A549 (cell line): ENCODE results near the gene PTK7. TPM values are rescaled to one million over a fixed set of nuclear protein-coding genes. Genes with fewer than 3 reads are reported as not detected.

Source experiments
- ATAC-seq, 2 experiments: fragments of 200-7000 bp in 1 of 2; fragments of >200 bp in 1 of 2; cut with Nextera tagmentation in 1 of 2; cut with Tn5 transposase in 1 of 2; 3 replicates each; pipeline versions ENCODE4 v1.8.0 to v1.9.1; 2018 to 2020; ENCODE audit warnings: mild to moderate bottlenecking in 1 of 2, moderate library complexity in 1 of 2
- CTCF ChIA-PET: fragments of 300-600 bp; sonication (Branson Sonifier 250); formaldehyde crosslinking; extraction: SDS; loops from one replicate; lab custom pipeline; 2021; ENCODE audit warnings: antibody characterized with exemption, inconsistent platforms; lab: Yijun Ruan, JAX
- POLR2A ChIA-PET: fragments of 350-600 bp; formaldehyde crosslinking; extraction: SDS; loops from one replicate; lab custom pipeline; 2021; ENCODE audit warnings: antibody characterized with exemption, inconsistent platforms; lab: Yijun Ruan, JAX
- DNase-seq, 2 experiments: peaks; one replicate each; pipeline versions ENCODE4 v3.0.0 to v3.0.0-alpha.2; 2011 to 2016; ENCODE audit warnings: low read depth in 1 of 2, low spot score in 1 of 2
- FAIRE-seq: peaks from 2 replicates; lab custom pipeline; 2011; peaks lifted over from hg19 to GRCh38; lab: Jason Lieb, UNC
- H3K27ac ChIP-seq, 2 experiments: fragments of >200 bp; sonication (Bioruptor Twin); formaldehyde crosslinking; 3 replicates each; pipeline ENCODE4 v1.5.1; 2016 to 2017
- H3K4me1 ChIP-seq: fragments of >200 bp; sonication (Bioruptor Twin); formaldehyde crosslinking; 3 replicates; pipeline ENCODE4 v1.6.1; 2016
- H3K4me2 ChIP-seq: fragments of >200 bp; sonication (Bioruptor Twin); formaldehyde crosslinking; 3 replicates; pipeline ENCODE4 v1.6.1; 2016
- H3K4me3 ChIP-seq: fragments of >200 bp; sonication (Bioruptor Twin); formaldehyde crosslinking; 3 replicates; pipeline ENCODE4 v1.5.1; 2016
- H3K9me3 ChIP-seq: fragments of >200 bp; sonication (Bioruptor Twin); formaldehyde crosslinking; 3 replicates; pipeline ENCODE4 v1.6.1; 2016
- CBX2 ChIP-seq: fragments of 200-600 bp; sonication (generic); IDR thresholded peaks from 2 replicates; pipeline ENCODE4 v1.6.1; 2016; ENCODE audit warnings: low read depth, mild to moderate bottlenecking, borderline replicate concordance
- CHD4 ChIP-seq: fragments of 200-600 bp; sonication (generic); IDR thresholded peaks from 2 replicates; pipeline ENCODE4 v1.6.1; 2016; ENCODE audit warnings: antibody characterized with exemption, mild to moderate bottlenecking, borderline replicate concordance
- E2F6 ChIP-seq: IDR thresholded peaks from 2 replicates; pipeline ENCODE4 v1.6.1; 2012; ENCODE audit warnings: low read depth, borderline replicate concordance
- EP300 ChIP-seq, 2 experiments: fragments of >200 bp; sonication (Bioruptor Twin); formaldehyde crosslinking; IDR thresholded peaks; 2 replicates in 1 of 2; 3 replicates in 1 of 2; pipeline ENCODE4 v1.6.1; 2016 to 2017
- FOSL2 ChIP-seq, 2 experiments: fragments of 450-650 bp in 1 of 2; fragments of >200 bp in 1 of 2; sonication (Bioruptor Twin) in 1 of 2; formaldehyde crosslinking; IDR thresholded peaks; 2 replicates each; pipeline versions ENCODE4 v1.5.0 to v1.6.1; 2016 to 2020; ENCODE audit warnings: mild to moderate bottlenecking in 1 of 2, moderate library complexity in 1 of 2
- FOXS1 ChIP-seq: fragments of 250-450 bp; sonication (Bioruptor Pico); IDR thresholded peaks from 2 replicates; pipeline ENCODE4 v1.5.0; 2020; ENCODE audit warnings: mild to moderate bottlenecking, moderate library complexity
- HMGXB4 ChIP-seq: fragments of 250-450 bp; sonication (Bioruptor Pico); IDR thresholded peaks from 2 replicates; pipeline ENCODE4 v1.5.0; 2021; ENCODE audit warnings: mild to moderate bottlenecking, moderate library complexity, borderline replicate concordance
- JUNB ChIP-seq: fragments of >200 bp; sonication (Bioruptor Twin); formaldehyde crosslinking; IDR thresholded peaks from 2 replicates; pipeline ENCODE4 v1.6.1; 2016
- KDM5A ChIP-seq: fragments of 200-600 bp; sonication (generic); IDR thresholded peaks from 2 replicates; pipeline ENCODE4 v1.6.1; 2016; ENCODE audit warnings: antibody characterized with exemption, mild to moderate bottlenecking
- MAFK ChIP-seq: fragments of 450-650 bp; IDR thresholded peaks from 2 replicates; pipeline ENCODE4 v1.6.1; 2014; ENCODE audit not compliant: partially characterized antibody
- NFE2L2 ChIP-seq: fragments of 150-350 bp; conservative IDR thresholded peaks from 2 replicates; pipeline ENCODE4 v1.6.1; 2014; ENCODE audit warnings: low read length
- PHF8 ChIP-seq: fragments of 200-600 bp; sonication (generic); IDR thresholded peaks from 2 replicates; pipeline ENCODE4 v1.6.1; 2016; ENCODE audit warnings: low read depth, mild to moderate bottlenecking, antibody characterized with exemption, moderate library complexity, borderline replicate concordance
- TFCP2L1 ChIP-seq: fragments of 250-450 bp; sonication (Bioruptor Pico); IDR thresholded peaks from 2 replicates; pipeline ENCODE4 v1.5.0; 2021; ENCODE audit warnings: mild to moderate bottlenecking
- USF2 ChIP-seq: fragments of 450-650 bp; IDR thresholded peaks from 2 replicates; pipeline ENCODE4 v1.6.1; 2014; ENCODE audit warnings: antibody characterized with exemption
- ZNF302 ChIP-seq: fragments of 250-450 bp; sonication (Bioruptor Pico); IDR thresholded peaks from 2 replicates; pipeline ENCODE4 v1.9.0; 2021; ENCODE audit warnings: inconsistent platforms, mild to moderate bottlenecking, moderate library complexity
- ZSCAN20 ChIP-seq: fragments of 250-450 bp; sonication (Bioruptor Pico); IDR thresholded peaks from 2 replicates; pipeline ENCODE4 v1.8.0; 2022; ENCODE audit warnings: mild to moderate bottlenecking, moderate library complexity
- WGBS: methylation state at CpG from one replicate; pipeline ENCODE4 v1.1.6; 2017; ENCODE audit errors: missing lambda C conversion rate; 5-methylcytosine and 5-hydroxymethylcytosine counted together
- polyA plus RNA-seq, 4 experiments: library from polyadenylated mRNA; depleted of rRNA in 3 of 4; stranded (reverse); fragments of >200 nt; fragmentation: RNase III in 1 of 4; extraction: RNeasy Plus Mini Kit Qiagen cat#74134 plus additional on column Dnase treatment in 1 of 4; gene quantifications; 2 replicates in 3 of 4; 3 replicates in 1 of 4; pipeline ENCODE4 v1.2.3, GENCODE V29; 2011 to 2017
- TF ChIP-seq, protein P1 (sequence below): fragments of 250-450 bp; sonication (Bioruptor Pico); IDR thresholded peaks from 2 replicates; pipeline ENCODE4 v1.5.0; 2020; ENCODE audit warnings: low read depth, mild to moderate bottlenecking, moderate library complexity
- TF ChIP-seq, protein P2 (sequence below): fragments of 150-350 bp; IDR thresholded peaks from 2 replicates; pipeline ENCODE4 v1.6.1; 2014; ENCODE audit warnings: low read depth, mild to moderate bottlenecking, low read length
- TF ChIP-seq, protein P3 (sequence below): fragments of 200-600 bp; sonication (generic); IDR thresholded peaks from 2 replicates; pipeline ENCODE4 v1.6.1; 2016; ENCODE audit warnings: antibody characterized with exemption, mild to moderate bottlenecking, moderate library complexity

Gene PTK7
- polyA plus RNA-seq, 2 of the 4 experiments (the other 2 are of a cell fraction) = 2.8 to 5.6 TPM

DNA sequence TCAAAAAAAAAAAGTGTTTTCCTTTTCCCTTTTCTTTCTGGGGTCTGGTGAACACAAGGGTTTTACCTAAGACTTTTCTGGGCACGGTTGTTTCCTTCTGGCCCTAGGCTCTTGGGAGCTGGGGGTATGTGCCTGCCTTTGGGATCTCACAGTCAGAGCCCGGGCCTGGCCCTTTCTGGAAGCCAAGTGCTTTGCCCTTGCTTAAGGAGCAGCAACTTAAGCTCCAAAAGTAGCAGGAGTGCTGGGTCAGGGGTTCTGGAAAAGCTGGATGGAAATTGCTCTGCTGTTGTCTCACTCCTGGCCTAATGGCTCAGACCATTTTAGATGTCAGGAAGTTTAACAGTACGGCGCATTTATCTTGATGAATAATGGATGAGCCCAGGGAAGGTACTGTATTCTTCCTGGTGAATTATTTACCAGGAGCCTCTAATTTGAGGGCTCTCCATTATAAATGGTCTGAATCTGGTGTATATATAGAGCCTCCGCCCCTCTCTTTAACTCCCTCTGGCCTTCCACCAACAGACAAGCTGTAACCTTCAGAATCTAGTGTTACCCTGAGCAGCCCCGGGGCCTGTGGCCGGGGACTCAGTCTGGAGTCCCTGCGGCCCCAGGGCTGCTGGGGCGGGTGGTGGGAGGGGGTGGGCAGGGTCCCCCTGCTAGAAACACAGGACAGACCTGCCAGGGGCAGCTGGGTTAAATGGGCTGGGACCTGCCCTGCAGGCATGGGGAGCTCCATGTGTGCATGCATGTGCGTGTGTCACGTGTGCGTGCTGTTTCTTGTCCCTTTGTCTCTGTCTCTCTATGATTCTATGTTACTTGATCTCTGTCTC lies 37.5 kb downstream of the PTK7 start:
- CTCF ChIA-PET = interaction anchor here (1.2 to 1.9 kb wide), 2 partner anchors 15 to 30 kb away, joined by 4 to 7 read pairs; no protein-coding TSS in a partner anchor
- DNase-seq (no peak), FAIRE-seq (no peak), ATAC-seq (no peak)
- WGBS = 93% methylated on average over 8 of the region's 12 CpGs
- POLR2A ChIA-PET = no interaction called here
- Histone ChIP-seq H3K4me3 (no peak overlapping the region), H3K9me3 (no peaks in the 10 kb centered on the region), H3K4me2 (no peak overlapping the region), H3K4me1 (no peaks in the 10 kb centered on the region), H3K27ac (no peak overlapping the region)
- TF ChIP-seq KDM5A (no peak), NFE2L2 (no peak), CHD4 (no peak), ZNF302 (CRISPR knock-in tag) (no peak), TFCP2L1 (CRISPR knock-in tag) (no peak), USF2 (no peak), CBX2 (no peak), ZSCAN20 (CRISPR knock-in tag) (no peak), FOXS1 (CRISPR knock-in tag) (no peak), JUNB (no peak), E2F6 (no peak), HMGXB4 (CRISPR knock-in tag) (no peak), MAFK (no peak), PHF8 (no peak), EP300 (IDR thresholded peaks at IDR 0.05) (no peak), FOSL2 (IDR thresholded peaks at IDR 0.05) (no peak), FOSL2 (CRISPR knock-in tag; IDR thresholded peaks at IDR 0.05) (no peak)
- TF ChIP-seq, protein P1, sequence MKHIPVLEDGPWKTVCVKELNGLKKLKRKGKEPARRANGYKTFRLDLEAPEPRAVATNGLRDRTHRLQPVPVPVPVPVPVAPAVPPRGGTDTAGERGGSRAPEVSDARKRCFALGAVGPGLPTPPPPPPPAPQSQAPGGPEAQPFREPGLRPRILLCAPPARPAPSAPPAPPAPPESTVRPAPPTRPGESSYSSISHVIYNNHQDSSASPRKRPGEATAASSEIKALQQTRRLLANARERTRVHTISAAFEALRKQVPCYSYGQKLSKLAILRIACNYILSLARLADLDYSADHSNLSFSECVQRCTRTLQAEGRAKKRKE (CRISPR knock-in tag) = no peak
- TF ChIP-seq, protein P2, sequence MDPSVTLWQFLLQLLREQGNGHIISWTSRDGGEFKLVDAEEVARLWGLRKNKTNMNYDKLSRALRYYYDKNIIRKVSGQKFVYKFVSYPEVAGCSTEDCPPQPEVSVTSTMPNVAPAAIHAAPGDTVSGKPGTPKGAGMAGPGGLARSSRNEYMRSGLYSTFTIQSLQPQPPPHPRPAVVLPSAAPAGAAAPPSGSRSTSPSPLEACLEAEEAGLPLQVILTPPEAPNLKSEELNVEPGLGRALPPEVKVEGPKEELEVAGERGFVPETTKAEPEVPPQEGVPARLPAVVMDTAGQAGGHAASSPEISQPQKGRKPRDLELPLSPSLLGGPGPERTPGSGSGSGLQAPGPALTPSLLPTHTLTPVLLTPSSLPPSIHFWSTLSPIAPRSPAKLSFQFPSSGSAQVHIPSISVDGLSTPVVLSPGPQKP = no peak
- TF ChIP-seq, protein P3, sequence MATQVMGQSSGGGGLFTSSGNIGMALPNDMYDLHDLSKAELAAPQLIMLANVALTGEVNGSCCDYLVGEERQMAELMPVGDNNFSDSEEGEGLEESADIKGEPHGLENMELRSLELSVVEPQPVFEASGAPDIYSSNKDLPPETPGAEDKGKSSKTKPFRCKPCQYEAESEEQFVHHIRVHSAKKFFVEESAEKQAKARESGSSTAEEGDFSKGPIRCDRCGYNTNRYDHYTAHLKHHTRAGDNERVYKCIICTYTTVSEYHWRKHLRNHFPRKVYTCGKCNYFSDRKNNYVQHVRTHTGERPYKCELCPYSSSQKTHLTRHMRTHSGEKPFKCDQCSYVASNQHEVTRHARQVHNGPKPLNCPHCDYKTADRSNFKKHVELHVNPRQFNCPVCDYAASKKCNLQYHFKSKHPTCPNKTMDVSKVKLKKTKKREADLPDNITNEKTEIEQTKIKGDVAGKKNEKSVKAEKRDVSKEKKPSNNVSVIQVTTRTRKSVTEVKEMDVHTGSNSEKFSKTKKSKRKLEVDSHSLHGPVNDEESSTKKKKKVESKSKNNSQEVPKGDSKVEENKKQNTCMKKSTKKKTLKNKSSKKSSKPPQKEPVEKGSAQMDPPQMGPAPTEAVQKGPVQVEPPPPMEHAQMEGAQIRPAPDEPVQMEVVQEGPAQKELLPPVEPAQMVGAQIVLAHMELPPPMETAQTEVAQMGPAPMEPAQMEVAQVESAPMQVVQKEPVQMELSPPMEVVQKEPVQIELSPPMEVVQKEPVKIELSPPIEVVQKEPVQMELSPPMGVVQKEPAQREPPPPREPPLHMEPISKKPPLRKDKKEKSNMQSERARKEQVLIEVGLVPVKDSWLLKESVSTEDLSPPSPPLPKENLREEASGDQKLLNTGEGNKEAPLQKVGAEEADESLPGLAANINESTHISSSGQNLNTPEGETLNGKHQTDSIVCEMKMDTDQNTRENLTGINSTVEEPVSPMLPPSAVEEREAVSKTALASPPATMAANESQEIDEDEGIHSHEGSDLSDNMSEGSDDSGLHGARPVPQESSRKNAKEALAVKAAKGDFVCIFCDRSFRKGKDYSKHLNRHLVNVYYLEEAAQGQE = no peak
